GM19397 (cell line): ENCODE data around the gene ZEB2.
"Not testable (repeated sequence)": the region's sequence is repeated elsewhere in the genome, so short reads cannot be mapped to it uniquely, and the experiment has no call there.

Experiments used
- ATAC-seq: cut with Tn5 transposase; IDR thresholded peaks from one replicate; pipeline ENCODE4 v1.9.1; 2021; ENCODE audit warnings: mild to moderate bottlenecking, moderate library complexity; ENCODE audit not compliant: unreplicated experiment

ZEB2 gene

DNA sequence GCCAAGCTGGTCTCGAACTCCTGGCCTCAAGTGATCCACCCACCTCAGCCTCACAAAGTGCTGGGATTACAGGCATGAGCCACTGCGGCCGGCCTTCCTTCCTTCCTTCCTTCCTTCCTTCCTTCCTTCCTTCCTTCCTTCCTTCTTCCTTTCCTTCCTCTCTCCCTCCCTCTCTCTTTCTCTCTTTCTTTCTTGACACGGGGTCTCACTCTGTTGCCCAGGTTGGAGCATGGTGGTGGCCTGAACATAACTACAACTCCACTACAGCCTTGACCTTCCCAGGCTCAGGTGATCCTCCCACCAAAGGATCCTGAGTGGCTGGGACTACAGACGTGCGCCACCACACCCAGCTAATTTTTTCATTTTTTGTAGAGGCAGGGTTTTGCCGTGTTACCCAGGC lies 155.7 kb downstream of the ZEB2 start:
- ATAC-seq = not testable (repeated sequence)

DNA sequence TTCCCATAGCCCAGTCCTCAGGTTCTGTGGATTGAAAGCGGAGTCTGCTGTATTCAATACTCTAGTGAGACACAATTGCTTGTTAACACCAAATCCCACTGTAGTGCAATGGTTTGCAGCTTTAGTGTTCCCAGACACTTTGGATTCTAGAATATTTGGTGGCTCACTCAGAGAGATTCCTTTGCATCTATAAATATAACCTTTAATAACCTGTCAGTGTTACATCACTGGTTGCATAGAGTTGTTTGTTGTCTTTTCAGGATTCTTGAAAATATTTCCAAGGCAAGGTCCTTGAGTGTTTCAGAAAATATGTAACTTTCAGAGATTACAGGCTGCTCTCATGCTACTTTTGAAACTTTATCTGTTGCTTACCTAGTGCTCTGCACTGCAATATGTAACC lies 157.5 kb downstream of the ZEB2 start:
- no peak for ATAC-seq

DNA sequence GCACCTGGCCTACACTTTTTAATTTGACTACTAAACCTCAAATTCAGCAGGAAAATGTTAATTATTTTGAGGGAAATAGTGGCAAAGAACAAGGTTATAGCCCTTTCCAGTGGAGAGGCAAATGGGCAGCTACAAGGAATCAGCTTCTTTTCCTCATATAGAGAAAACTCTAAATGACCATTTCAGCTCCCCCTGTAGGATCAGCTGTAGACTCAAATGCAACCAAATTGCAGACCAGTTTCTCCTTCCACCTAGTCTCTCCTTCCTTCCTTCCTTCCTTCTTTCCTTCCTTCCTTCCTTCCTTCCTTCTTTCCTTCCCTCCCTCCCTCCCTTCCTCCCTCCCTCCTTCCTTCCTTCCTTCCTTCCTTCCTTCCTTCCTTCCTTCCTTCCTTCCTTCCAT lies 158.2 kb downstream of the ZEB2 start:
- no peak for ATAC-seq

DNA sequence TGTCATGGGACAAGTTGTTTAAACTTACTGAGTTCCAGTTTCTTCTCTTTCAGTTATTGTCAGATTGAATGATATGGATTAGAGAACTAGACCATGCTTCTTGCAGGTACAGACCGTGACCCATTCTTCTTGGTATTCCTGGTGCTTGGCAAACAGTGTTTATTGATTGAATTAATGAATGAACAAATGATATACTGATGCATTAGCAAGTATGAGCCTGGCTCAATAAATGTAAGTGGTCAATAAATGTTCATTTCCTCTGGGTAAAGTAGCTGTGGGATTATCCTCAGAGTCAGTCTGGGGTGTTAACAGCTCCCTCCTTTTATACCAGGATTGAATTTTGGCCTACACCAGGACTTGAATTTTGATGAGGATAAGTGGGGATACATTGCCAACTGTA lies 160.2 kb downstream of the ZEB2 start:
- no peak for ATAC-seq

DNA sequence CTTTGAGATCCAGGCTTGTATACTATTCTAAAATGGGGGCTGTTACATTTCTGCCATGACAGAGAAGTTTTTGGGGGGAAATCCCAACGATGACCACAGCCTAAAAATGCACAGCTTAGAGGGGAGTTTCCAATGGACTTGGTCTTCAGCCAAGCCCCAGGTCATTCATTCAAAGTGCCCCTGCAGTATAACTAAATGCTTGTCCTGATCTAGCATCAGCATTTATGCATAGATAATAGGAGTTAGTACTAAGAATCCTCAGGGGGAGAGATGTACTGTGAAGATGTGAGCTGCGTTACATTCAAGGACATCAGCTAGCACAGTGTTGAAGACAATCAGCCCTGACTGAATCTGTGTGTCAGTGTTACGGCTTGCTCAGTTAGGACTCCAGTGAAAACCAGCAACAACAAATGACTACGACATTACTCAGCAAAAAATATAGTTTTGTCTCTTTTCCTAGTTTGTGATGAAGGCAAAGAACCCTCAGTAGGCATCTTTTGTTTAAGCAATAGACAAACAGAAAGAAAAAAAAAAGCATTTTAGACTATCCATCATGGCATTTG lies 160.9 kb downstream of the ZEB2 start:
- peak; percentile 60 for ATAC-seq

DNA sequence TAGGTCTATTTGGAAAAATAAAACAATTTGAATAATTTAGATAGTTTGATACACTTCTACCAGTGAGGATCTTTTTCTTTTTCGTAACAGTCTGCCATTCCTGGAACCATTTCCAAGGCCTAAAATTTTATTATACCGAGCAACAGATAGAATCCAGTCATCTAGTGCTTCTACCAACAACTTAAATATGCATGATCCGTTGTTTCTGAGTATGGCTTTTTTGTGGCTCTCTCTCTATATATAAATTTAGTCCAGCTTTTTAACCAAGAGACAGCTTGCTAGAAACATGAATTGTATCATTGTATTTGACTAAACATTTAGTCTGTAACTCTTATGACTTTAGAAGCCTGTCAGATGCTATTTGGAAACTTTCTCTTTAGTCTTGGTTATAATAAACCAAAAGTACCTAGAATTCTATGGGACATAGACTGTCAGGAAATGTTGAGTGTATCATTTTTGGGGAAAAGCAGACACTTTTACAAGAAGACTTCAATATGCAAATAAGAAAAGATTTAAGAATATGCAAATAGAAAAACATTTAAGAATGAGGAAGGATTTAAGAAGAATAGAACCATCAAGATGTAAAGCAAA lies 161.4 kb downstream of the ZEB2 start:
- peak; percentile 8 for ATAC-seq

DNA sequence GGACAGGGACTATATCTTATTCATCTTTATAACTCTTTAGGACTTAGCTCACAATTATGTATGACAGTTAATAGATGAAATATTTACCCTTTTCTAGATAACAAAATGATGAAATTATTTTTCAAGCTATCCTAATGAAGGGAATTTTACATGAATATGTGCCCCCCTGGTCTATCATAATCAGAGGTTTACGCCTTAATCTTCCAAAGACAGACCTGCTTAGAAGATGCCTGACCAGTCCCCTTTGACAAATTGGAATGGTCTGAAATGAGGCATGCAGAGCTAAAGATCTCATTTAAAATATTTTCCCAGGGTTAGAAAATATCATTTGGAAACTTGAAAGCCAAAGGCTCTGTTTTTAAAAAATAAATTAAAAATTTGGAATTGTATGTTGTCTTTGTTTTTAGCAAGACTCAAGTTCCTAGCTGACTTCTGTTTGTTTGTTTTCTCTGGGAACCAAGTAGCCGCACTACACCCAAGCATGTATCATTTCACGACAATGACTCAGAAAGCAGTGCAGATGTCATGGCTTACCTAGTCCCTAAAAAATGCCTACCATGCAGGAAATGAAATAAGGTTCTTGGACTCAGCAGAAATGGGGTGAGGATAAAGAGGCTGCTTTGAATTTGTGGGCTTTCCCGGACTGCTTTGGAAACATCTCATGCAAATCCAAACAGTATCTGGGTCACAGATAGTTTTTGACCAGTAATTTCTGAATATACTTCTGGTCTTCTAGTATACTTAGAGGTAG lies 162.1 kb downstream of the ZEB2 start:
- peak; percentile 62 for ATAC-seq

DNA sequence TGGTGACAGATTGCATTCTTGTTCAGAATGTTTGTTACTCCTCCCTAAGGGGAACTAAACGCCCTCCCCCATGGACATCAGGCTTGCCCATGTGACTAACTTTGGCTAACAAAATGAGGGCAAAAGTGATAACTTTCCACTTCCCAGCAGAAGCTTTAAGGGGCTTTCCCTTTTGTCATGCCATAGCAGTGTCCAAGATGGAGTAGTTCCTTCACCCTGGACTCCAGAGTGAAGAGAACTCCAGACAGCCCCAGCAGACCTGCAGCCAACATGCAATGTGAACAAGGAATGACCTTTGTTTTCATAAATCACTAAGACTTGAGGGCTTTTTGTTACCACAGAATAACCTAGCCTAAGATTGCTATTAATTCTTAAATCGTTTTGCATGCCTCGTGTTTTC lies 163.5 kb downstream of the ZEB2 start:
- ATAC-seq = no peak

DNA sequence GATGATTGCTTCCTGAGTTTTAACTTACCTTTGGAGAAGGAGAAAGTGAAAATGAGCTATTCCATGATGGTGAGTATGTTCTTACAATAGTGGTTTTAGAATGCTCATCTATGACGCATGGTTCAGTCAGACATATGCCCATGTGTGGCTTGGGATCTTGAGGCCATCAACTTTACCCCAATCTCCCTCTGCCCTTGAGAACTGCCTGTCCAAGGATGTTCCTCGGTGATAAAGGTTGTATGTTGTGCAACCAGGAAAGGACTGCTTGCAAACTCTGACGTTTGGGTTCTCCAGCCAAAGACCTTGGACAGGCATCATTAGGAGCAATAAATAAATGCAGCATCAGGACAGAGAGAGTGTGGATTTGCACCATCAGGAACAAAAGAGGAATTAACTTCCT lies 165.0 kb downstream of the ZEB2 start:
- ATAC-seq = no peak

DNA sequence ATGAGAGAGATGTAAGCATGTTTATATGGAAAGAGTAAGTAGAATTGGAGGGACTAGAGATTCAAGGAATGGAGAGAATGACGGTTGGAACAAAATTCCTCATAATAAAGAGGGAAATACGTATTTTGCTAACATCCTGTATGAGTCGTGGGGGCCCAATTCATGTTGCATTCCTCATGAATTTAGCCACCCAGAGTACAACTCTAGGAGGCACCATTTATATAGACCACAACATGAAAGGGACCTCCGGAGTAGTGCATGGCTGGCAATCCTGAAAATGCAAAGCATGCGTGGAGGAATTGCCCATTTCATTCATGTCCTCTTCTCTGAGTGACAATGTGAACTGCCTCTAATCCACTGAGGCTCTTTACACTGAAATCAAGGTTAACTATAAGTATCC lies 168.2 kb downstream of the ZEB2 start:
- ATAC-seq = no peak

DNA sequence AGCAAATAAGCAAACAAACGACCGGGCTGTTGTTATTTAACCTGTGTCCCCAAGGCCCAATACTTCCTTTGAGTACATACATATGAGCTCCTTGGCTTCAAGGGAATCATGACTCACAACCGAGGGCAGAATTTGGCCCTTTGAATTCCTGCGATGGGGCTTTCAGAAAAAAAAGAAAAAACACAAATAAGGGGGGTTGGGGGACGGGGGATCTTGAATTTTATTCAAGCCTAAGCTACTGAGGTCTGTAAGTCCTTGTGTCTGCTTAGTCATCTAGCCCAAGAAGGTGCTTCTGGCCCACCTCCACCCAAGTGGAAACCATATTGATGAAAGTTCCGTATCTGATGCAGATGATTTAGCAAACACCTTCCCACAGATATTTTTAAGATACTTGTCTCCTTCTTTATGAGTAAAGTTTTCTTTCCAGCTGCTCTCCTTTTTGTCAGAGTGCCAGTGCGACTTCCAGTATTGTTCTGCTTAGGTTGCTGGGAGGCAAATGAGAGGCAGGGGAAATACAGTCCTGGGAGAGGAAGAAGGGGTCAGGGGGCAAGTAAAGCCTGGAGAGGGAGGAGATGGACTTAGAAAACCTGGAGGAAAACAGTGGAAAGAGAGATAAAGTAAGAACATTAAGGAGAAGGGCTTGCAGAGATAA lies 169.6 kb downstream of the ZEB2 start:
- no peak for ATAC-seq

DNA sequence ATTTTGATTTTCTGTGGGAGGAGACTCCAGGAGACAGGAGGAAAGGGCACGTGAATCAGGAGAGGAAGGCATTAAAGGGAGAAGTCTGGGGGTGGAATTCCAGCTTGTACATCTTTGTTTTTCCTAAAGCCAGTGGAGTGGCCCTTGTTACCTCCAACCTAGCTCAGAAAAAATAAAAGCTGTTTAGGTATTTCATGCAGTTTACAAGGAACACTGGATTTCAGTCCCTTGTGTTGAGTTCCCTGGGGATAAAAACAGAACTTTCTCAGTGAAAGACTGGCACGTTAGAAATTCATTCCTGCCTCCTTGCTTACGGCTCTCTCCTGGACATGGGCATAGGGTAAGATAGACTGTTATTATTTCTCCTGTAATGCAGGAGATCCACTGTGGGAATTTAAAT lies 170.2 kb downstream of the ZEB2 start:
- ATAC-seq = no peak

DNA sequence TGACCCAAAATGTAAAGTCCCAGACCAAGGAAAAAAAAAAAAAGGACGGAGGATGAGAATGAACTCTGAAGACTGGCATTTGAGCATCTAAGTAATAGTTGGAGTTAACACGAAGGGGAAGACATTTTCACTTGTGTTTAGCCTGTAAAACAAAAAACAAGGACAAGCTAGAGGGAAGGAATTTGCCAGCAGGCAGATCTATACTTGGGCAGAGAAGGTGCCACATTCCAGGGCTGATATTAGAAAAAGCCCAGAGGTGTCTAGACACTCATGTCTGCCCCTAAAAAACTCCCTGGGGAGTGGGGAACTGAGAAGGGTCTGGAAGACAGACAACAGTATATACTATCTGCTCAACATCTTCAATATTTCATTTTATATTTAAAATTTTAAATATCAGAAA lies 171.1 kb downstream of the ZEB2 start:
- no peak for ATAC-seq

DNA sequence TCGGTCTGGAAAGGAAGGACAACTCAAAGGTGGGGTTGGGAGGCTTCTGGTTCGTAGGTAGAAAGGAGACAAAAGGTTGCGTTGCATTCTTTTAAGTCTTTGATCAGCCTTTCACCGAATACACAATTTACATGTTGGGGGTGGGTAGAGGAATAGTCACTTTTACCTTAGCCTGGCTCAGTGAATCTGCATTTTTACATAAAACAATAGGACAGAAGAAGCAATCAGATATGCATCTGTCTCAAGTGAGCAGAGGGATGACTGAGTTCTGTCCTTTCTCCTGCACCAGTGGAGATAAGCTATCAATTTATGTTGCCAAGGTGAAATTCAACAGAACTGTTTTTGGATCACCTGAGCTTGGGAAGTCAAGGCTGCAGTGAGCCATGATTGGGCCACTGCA lies 173.7 kb downstream of the ZEB2 start:
- ATAC-seq = no peak

DNA sequence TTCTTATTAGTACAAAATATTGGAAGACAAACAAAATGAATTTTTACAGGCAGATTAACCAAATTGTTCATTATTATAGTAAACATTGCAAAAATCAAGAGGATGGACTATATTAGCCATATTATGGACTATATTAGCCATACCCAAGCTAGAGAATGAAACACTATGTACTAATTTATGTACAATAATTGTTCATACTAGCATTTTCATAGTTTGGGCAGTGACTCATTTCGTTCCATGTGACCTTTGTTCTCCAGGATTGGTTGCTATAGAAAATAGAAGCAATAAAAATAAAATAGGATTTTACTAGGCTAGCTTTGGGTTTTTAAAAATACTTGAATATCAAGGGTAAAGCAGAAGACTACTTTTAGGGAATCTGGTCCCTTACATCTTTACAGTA lies 176.8 kb downstream of the ZEB2 start:
- ATAC-seq = no peak

DNA sequence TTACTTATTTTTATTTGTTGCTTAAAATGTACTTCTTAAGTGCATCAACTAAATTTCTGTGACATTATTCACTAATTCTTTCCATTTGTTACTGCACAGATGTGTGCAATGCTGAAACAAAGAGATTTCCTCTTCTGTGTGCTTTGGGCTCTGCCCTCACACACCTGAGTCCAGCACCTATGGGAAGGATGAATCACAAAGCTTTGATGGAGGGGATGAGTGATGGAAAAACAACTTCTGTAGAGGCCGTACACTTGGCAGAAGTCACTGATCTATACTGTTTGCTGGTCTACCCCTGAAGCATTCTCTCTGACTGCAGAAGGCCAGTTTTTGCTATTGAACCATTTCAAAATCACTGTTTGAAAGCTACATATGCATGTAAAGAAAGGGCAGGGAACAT lies 178.4 kb downstream of the ZEB2 start:
- ATAC-seq = no peak

DNA sequence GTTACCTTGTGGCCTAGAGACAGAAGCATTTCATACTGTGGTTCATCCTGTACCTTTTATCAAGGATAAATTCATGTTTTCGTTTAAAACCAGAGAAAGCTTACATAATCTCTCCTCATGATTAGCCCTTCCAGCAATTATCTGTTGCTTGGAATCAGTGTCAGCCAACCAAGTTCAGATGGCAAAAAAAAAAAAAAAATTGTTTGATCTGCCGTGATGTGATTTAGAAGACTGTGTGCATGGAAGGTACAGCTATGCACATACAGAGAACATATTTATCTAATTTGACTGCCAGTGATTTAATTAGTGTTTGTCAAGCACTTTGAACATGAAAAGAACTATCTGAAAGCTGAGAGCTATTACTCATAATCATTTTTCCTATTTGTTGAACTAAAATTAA lies 180.9 kb downstream of the ZEB2 start:
- ATAC-seq = no peak

DNA sequence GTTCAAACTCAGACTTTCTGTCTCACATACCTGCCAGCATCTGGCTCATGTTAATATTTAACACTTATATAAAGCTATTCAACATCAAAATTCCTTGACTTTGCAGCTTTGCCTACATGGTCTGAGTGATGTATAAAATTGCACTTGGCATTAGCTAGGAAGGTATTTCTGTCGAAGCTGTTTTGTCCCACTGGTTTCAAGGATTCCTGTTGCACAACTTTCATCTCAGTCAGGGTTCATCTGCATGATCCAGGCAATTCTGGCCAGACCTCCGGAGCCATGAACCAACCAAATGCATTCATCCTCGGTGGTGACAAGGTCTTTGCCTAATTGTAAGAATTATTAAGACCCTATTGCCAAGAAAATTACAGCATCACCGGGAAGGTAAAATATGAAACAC lies 185.4 kb downstream of the ZEB2 start:
- ATAC-seq = no peak
